Peyer's patch (tissue), 4 donors: ENCODE data around the gene DPF1.

Experiments
- POLR2A ChIP-seq, 2 donors: fragments of 450-650 bp; IDR thresholded peaks; one replicate each; pipeline ENCODE4 v1.5.1; 2017; ENCODE audit warnings: antibody characterized with exemption in 2 of 2, mild to moderate bottlenecking in 2 of 2, moderate library complexity in 2 of 2
- TF ChIP-seq, protein P1 (sequence below), 6 experiments: fragments of 450-650 bp in 4 of 6; fragments of 200-600 bp in 2 of 6; sonication (generic) in 1 of 6; IDR thresholded peaks; one replicate each; pipeline ENCODE4 v1.5.1; 2017 to 2019; ENCODE audit warnings: antibody characterized with exemption in 6 of 6, mild to moderate bottlenecking in 3 of 6, moderate library complexity in 1 of 6

DNA sequence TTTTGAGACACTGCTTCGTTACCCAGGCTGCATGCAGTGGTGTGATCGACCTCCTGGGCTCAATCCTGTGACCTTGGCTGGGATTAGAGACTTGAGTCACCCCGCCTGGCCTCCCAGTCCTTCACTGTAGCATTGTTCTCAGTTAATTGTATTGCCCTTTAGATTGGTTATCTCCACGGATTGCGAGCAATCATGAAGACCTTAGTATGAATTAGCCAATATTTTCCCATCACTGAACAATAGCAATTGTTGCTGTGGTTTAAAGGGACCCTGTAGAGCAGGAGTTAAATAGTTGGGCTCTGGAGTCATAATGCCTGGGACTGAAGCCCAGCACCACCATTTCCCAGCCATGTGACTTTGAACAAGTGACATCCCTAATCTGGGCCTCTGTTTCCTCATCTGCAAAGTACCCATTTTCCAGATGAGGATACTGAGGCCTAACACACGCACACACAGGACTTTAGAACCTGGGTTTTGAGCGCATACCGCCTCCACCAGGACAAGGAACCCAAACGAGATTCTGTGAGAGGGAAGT lies 23.8 kb upstream of the DPF1 start:
- TF ChIP-seq, protein P1, sequence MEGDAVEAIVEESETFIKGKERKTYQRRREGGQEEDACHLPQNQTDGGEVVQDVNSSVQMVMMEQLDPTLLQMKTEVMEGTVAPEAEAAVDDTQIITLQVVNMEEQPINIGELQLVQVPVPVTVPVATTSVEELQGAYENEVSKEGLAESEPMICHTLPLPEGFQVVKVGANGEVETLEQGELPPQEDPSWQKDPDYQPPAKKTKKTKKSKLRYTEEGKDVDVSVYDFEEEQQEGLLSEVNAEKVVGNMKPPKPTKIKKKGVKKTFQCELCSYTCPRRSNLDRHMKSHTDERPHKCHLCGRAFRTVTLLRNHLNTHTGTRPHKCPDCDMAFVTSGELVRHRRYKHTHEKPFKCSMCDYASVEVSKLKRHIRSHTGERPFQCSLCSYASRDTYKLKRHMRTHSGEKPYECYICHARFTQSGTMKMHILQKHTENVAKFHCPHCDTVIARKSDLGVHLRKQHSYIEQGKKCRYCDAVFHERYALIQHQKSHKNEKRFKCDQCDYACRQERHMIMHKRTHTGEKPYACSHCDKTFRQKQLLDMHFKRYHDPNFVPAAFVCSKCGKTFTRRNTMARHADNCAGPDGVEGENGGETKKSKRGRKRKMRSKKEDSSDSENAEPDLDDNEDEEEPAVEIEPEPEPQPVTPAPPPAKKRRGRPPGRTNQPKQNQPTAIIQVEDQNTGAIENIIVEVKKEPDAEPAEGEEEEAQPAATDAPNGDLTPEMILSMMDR (IDR thresholded peaks at IDR 0.05) = no peak
- TF ChIP-seq POLR2A (IDR thresholded peaks at IDR 0.05) = no peak
